GM23338 (cell line): ENCODE results near the gene GGNBP2. TPM values are rescaled to one million over a fixed set of nuclear protein-coding genes. Genes with fewer than 3 reads are reported as not detected.

Experiments
- ATAC-seq: fragments of 200-7000 bp; cut with Tn5 transposase; 3 replicates; pipeline ENCODE4 v1.9.1; 2020
- DNase-seq: peaks from one replicate; pipeline ENCODE4 v3.0.0-alpha.2; 2015; ENCODE audit warnings: low spot score
- H2AFZ ChIP-seq: fragments of 200-600 bp; sonication (generic); 2 replicates; pipeline ENCODE4 v1.8.0; 2016; ENCODE audit warnings: antibody characterized with exemption, mild to moderate bottlenecking, moderate library complexity
- H3F3A ChIP-seq: fragments of 200-600 bp; sonication (generic); replicated peaks from 2 replicates; pipeline ENCODE4 v1.8.0; 2017; ENCODE audit warnings: antibody characterized with exemption, mixed run types, low read depth
- H3K27ac ChIP-seq: fragments of 200-600 bp; sonication (generic); 2 replicates; pipeline ENCODE4 v1.6.1; 2016; ENCODE audit warnings: low read depth
- H3K27me3 ChIP-seq: fragments of 200-600 bp; sonication (generic); 2 replicates; pipeline ENCODE4 v1.8.0; 2016; ENCODE audit warnings: mild to moderate bottlenecking, mixed run types, moderate library complexity; ENCODE audit not compliant: insufficient read depth
- H3K36me3 ChIP-seq: fragments of 200-600 bp; sonication (generic); 2 replicates; pipeline ENCODE4 v1.8.0; 2016; ENCODE audit warnings: mild to moderate bottlenecking; ENCODE audit not compliant: insufficient read depth
- H3K4me1 ChIP-seq: fragments of 200-600 bp; sonication (generic); 2 replicates; pipeline ENCODE4 v1.8.0; 2016; ENCODE audit warnings: mild to moderate bottlenecking, moderate library complexity; ENCODE audit not compliant: insufficient read depth
- H3K4me2 ChIP-seq: fragments of 200-600 bp; sonication (generic); 2 replicates; pipeline ENCODE4 v1.7.1; 2017; ENCODE audit warnings: mixed run types
- H3K4me3 ChIP-seq: fragments of 200-600 bp; sonication (generic); 2 replicates; pipeline ENCODE4 v1.6.1; 2016; ENCODE audit warnings: mixed run types
- H3K79me2 ChIP-seq: fragments of 200-600 bp; sonication (generic); replicated peaks from 2 replicates; pipeline ENCODE4 v1.8.0; 2017; ENCODE audit warnings: mild to moderate bottlenecking; ENCODE audit not compliant: insufficient read depth
- H3K9me2 ChIP-seq: fragments of 200-600 bp; sonication (generic); 2 replicates; pipeline ENCODE4 v1.8.0; 2017; ENCODE audit not compliant: insufficient read depth
- H4K20me1 ChIP-seq: fragments of 200-600 bp; sonication (generic); replicated peaks from 2 replicates; pipeline ENCODE4 v1.8.0; 2017; ENCODE audit warnings: mild to moderate bottlenecking; ENCODE audit not compliant: insufficient read depth
- H3K27ac Mint-ChIP-seq: 2 replicates; pipeline ENCODE4 v1.8.0; 2020; ENCODE audit warnings: inconsistent platforms, mild to moderate bottlenecking, moderate library complexity, mixed read lengths
- H3K27me3 Mint-ChIP-seq: 3 replicates; pipeline ENCODE4 v1.8.0; 2022; ENCODE audit warnings: low read depth, mild to moderate bottlenecking, moderate library complexity, mixed read lengths, inconsistent platforms; ENCODE audit not compliant: insufficient read depth, poor library complexity
- H3K36me3 Mint-ChIP-seq: 3 replicates; pipeline ENCODE4 v1.8.0; 2021; ENCODE audit warnings: low read depth, mild to moderate bottlenecking, inconsistent platforms, moderate library complexity, mixed read lengths
- H3K4me1 Mint-ChIP-seq: 3 replicates; pipeline ENCODE4 v1.8.0; 2020; ENCODE audit warnings: mild to moderate bottlenecking, inconsistent platforms, mixed read lengths
- H3K4me3 Mint-ChIP-seq: 3 replicates; pipeline ENCODE4 v1.8.0; 2021; ENCODE audit warnings: moderate library complexity, mild to moderate bottlenecking, inconsistent platforms, mixed read lengths
- H3K9me3 Mint-ChIP-seq: 3 replicates; pipeline ENCODE4 v1.8.0; 2020; ENCODE audit warnings: moderate library complexity, mild to moderate bottlenecking, inconsistent platforms, mixed read lengths
- CREB1 ChIP-seq: fragments of 250-450 bp; sonication (Bioruptor Pico); IDR thresholded peaks from 2 replicates; pipeline ENCODE4 v1.5.0; 2020; ENCODE audit warnings: low read depth, mild to moderate bottlenecking, moderate library complexity
- EZH2 ChIP-seq: fragments of 200-600 bp; sonication (generic); IDR thresholded peaks from one replicate; pipeline ENCODE4 v1.8.0; 2017; ENCODE audit warnings: antibody characterized with exemption, mild to moderate bottlenecking, low read depth; ENCODE audit not compliant: unreplicated experiment
- EZH2phosphoT487 ChIP-seq: fragments of 200-600 bp; sonication (generic); IDR thresholded peaks from one replicate; pipeline ENCODE4 v1.8.1; 2018; ENCODE audit warnings: antibody characterized with exemption; ENCODE audit not compliant: unreplicated experiment
- JUNB ChIP-seq: IDR thresholded peaks from one replicate; pipeline ENCODE4 v1.6.1; 2016; ENCODE audit warnings: antibody characterized with exemption; ENCODE audit not compliant: unreplicated experiment
- NANOG ChIP-seq: IDR thresholded peaks from 2 replicates; pipeline ENCODE4 v1.6.1; 2016; ENCODE audit warnings: antibody characterized with exemption, borderline replicate concordance
- POLR2AphosphoS5 ChIP-seq: IDR thresholded peaks from 2 replicates; pipeline ENCODE4 v1.6.1; 2016; ENCODE audit warnings: antibody characterized with exemption, low read depth
- STAT1 ChIP-seq: IDR thresholded peaks from one replicate; pipeline ENCODE4 v1.6.1; 2016; ENCODE audit warnings: antibody characterized with exemption; ENCODE audit not compliant: unreplicated experiment
- ZNF114 ChIP-seq: fragments of 250-450 bp; sonication (Bioruptor Pico); IDR thresholded peaks from 2 replicates; pipeline ENCODE4 v1.5.0; 2020; ENCODE audit warnings: mild to moderate bottlenecking, moderate library complexity
- ZNF331 ChIP-seq: fragments of 250-450 bp; sonication (Bioruptor Pico); IDR thresholded peaks from 2 replicates; pipeline ENCODE4 v1.5.0; 2020; ENCODE audit warnings: low read depth, mild to moderate bottlenecking, moderate library complexity
- polyA plus RNA-seq: library from polyadenylated mRNA; unstranded; fragments of >200 nt; fragmentation: Nextera tagmentation; extraction: Ambion mirVana; gene quantifications from 2 replicates; pipeline ENCODE4 v1.2.1, GENCODE V29; 2016
- total RNA-seq: library from RNA; depleted of rRNA; stranded (reverse); fragments of >200 nt; shearing (Covaris generic); gene quantifications from 2 replicates; pipeline ENCODE4 v1.2.3, GENCODE V29; 2014
- TF ChIP-seq, protein P1 (sequence below), 2 experiments: fragments of 200-600 bp in 1 of 2; sonication (generic) in 1 of 2; conservative IDR thresholded peaks; 2 replicates each; pipeline versions ENCODE4 v1.5.1 to v1.6.1; 2016 to 2017; ENCODE audit warnings: antibody characterized with exemption in 2 of 2, low read depth in 2 of 2, mild to moderate bottlenecking in 2 of 2, moderate library complexity in 1 of 2
- TF ChIP-seq, protein P2 (sequence below): IDR thresholded peaks from one replicate; pipeline ENCODE4 v1.6.1; 2018; ENCODE audit warnings: antibody characterized with exemption; ENCODE audit not compliant: unreplicated experiment
- TF ChIP-seq, protein P3 (sequence below): IDR thresholded peaks from 2 replicates; pipeline ENCODE4 v1.6.1; 2016; ENCODE audit warnings: antibody characterized with exemption

The GGNBP2 gene
- total and polyA plus RNA-seq, 2 experiments from 2014 or later: 40.7 to 41.2 TPM

DNA sequence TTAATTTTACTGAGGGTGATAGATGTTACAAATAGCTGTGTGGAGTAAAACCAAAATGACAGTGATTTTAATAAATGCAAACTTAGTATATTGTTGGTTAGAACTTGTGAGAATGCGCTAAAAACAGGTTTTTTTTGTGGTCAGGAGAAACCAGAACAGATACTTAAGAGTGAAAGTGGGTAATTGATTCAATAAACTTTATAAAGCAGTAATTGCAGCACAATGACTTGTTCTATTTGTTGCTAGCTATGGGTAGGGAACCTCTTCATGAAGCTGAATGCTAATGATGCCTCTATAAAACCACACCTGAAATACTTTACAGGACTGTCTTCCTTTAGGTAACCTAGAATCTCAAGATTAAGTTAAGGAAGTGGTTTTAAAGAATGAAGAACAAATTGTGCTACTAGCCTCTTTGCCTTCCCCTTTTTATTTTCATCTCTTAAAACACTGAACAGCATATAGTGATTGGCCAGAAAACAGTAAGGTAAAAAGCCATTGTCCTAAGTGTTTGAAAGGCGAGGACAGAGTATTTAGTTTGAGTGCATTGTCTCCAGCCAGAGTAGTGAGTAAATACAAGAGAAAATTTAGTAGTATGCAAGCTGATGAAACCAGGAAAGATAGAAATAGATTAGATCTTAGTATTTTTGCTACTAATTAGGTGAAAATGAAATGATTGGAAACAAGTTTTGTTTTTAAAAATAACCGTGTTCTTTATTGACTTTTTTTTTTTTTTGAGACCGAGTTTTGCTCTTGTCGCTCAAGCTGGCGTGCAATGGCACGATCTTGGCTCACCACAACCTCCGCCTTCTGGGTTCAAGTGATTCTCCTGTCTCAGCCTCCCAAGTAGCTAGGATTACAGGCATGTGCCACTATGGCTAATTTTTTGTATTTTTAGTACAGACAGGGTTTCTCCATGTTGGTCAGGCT is 6.0 kb downstream of the GGNBP2 start (continued):
- TF ChIP-seq, protein P1, sequence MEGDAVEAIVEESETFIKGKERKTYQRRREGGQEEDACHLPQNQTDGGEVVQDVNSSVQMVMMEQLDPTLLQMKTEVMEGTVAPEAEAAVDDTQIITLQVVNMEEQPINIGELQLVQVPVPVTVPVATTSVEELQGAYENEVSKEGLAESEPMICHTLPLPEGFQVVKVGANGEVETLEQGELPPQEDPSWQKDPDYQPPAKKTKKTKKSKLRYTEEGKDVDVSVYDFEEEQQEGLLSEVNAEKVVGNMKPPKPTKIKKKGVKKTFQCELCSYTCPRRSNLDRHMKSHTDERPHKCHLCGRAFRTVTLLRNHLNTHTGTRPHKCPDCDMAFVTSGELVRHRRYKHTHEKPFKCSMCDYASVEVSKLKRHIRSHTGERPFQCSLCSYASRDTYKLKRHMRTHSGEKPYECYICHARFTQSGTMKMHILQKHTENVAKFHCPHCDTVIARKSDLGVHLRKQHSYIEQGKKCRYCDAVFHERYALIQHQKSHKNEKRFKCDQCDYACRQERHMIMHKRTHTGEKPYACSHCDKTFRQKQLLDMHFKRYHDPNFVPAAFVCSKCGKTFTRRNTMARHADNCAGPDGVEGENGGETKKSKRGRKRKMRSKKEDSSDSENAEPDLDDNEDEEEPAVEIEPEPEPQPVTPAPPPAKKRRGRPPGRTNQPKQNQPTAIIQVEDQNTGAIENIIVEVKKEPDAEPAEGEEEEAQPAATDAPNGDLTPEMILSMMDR (conservative IDR thresholded peaks at IDR 0.05; ENCODE audit: low read depth in 2 of 2): no peak
- TF ChIP-seq ZNF114 (CRISPR knock-in tag) (no peak), POLR2AphosphoS5 (no peak), NANOG (no peak)
- TF ChIP-seq, protein P2, sequence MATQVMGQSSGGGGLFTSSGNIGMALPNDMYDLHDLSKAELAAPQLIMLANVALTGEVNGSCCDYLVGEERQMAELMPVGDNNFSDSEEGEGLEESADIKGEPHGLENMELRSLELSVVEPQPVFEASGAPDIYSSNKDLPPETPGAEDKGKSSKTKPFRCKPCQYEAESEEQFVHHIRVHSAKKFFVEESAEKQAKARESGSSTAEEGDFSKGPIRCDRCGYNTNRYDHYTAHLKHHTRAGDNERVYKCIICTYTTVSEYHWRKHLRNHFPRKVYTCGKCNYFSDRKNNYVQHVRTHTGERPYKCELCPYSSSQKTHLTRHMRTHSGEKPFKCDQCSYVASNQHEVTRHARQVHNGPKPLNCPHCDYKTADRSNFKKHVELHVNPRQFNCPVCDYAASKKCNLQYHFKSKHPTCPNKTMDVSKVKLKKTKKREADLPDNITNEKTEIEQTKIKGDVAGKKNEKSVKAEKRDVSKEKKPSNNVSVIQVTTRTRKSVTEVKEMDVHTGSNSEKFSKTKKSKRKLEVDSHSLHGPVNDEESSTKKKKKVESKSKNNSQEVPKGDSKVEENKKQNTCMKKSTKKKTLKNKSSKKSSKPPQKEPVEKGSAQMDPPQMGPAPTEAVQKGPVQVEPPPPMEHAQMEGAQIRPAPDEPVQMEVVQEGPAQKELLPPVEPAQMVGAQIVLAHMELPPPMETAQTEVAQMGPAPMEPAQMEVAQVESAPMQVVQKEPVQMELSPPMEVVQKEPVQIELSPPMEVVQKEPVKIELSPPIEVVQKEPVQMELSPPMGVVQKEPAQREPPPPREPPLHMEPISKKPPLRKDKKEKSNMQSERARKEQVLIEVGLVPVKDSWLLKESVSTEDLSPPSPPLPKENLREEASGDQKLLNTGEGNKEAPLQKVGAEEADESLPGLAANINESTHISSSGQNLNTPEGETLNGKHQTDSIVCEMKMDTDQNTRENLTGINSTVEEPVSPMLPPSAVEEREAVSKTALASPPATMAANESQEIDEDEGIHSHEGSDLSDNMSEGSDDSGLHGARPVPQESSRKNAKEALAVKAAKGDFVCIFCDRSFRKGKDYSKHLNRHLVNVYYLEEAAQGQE: no peak
- TF ChIP-seq, protein P3, sequence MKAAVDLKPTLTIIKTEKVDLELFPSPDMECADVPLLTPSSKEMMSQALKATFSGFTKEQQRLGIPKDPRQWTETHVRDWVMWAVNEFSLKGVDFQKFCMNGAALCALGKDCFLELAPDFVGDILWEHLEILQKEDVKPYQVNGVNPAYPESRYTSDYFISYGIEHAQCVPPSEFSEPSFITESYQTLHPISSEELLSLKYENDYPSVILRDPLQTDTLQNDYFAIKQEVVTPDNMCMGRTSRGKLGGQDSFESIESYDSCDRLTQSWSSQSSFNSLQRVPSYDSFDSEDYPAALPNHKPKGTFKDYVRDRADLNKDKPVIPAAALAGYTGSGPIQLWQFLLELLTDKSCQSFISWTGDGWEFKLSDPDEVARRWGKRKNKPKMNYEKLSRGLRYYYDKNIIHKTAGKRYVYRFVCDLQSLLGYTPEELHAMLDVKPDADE: no peak

DNA sequence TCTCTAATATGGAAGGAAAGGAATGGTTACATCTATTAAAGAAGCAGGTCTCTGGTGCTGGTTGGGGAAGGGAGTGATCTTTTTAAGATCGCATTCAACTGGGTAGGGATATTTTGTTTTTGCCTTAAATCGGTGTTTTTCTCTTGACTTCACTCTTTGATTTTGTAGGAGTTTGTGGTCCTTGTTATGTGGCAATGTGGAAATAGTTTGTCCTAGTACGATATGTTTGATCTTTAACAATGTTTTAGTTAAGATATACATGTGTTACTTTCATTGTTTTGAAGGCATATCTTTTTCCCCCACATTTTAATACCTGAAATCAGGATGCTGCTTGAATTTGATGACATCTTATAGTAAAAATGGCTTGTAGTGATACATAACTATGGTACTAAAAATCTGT is 8.7 kb downstream of the GGNBP2 start:
- no peak for ATAC-seq
- peaks cover 7% of the 10 kb centered on the region for H3K36me3 ChIP-seq
- TF ChIP-seq NANOG (no peak), EZH2phosphoT487 (no peak), JUNB (no peak), ZNF331 (CRISPR knock-in tag) (no peak), ZNF114 (CRISPR knock-in tag) (no peak), CREB1 (CRISPR knock-in tag) (no peak), STAT1 (no peak), POLR2AphosphoS5 (no peak), EZH2 (no peak)
- TF ChIP-seq, protein P1 (conservative IDR thresholded peaks at IDR 0.05; ENCODE audit: low read depth in 2 of 2): no peak
- TF ChIP-seq, protein P2: no peak
- TF ChIP-seq, protein P3: no peak

More for the DNA sequence above, 8.7 kb downstream of the GGNBP2 start:
- peaks cover 29% of the 10 kb centered on the region for H3K36me3 Mint-ChIP-seq
- Histone ChIP-seq H3K4me2 (no peak overlapping the region), H3K79me2 (peaks cover 80% of the 10 kb centered on the region), H2AFZ (no peak overlapping the region), H3K27ac (no peak overlapping the region), H4K20me1 (peaks cover 29% of the 10 kb centered on the region), H3F3A (no peaks in the 10 kb centered on the region), H3K9me2 (no peaks in the 10 kb centered on the region), H3K27me3 (no peaks in the 10 kb centered on the region), H3K4me1 (no peaks in the 10 kb centered on the region), H3K4me3 (no peak overlapping the region)
- DNase-seq: no peak
- H3K9me3 Mint-ChIP-seq: no peaks in the 10 kb centered on the region
- no peak overlapping the region for H3K4me3 Mint-ChIP-seq
- no peak overlapping the region for H3K27ac Mint-ChIP-seq
- H3K27me3 Mint-ChIP-seq: peaks cover 6% of the 10 kb centered on the region
- no peaks in the 10 kb centered on the region for H3K4me1 Mint-ChIP-seq
